Sigmoid colon (tissue), 4 donors: ENCODE data around the gene VPS8.

Source experiments
- POLR2A ChIP-seq, 2 donors: fragments of 450-650 bp; IDR thresholded peaks; one replicate each; pipeline ENCODE4 v1.6.1; 2016; ENCODE audit warnings: antibody characterized with exemption in 2 of 2, mild to moderate bottlenecking in 2 of 2, moderate library complexity in 2 of 2
- POLR2AphosphoS5 ChIP-seq, 4 donors: sonication (generic); formaldehyde crosslinking; IDR thresholded peaks; one replicate each; pipeline ENCODE4 v1.6.1; 2017; ENCODE audit warnings: antibody characterized with exemption in 4 of 4
- TF ChIP-seq, protein P1 (sequence below), 4 experiments: fragments of 450-650 bp in 3 of 4; fragments of 200-600 bp in 1 of 4; IDR thresholded peaks; one replicate each; pipeline ENCODE4 v1.5.1; 2016 to 2019; ENCODE audit warnings: antibody characterized with exemption in 4 of 4, mild to moderate bottlenecking in 3 of 4, moderate library complexity in 2 of 4

- TF ChIP-seq, protein P1, sequence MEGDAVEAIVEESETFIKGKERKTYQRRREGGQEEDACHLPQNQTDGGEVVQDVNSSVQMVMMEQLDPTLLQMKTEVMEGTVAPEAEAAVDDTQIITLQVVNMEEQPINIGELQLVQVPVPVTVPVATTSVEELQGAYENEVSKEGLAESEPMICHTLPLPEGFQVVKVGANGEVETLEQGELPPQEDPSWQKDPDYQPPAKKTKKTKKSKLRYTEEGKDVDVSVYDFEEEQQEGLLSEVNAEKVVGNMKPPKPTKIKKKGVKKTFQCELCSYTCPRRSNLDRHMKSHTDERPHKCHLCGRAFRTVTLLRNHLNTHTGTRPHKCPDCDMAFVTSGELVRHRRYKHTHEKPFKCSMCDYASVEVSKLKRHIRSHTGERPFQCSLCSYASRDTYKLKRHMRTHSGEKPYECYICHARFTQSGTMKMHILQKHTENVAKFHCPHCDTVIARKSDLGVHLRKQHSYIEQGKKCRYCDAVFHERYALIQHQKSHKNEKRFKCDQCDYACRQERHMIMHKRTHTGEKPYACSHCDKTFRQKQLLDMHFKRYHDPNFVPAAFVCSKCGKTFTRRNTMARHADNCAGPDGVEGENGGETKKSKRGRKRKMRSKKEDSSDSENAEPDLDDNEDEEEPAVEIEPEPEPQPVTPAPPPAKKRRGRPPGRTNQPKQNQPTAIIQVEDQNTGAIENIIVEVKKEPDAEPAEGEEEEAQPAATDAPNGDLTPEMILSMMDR (IDR thresholded peaks at IDR 0.05), result no peak
- TF ChIP-seq POLR2A (IDR thresholded peaks at IDR 0.05) (no peak), POLR2AphosphoS5 (IDR thresholded peaks at IDR 0.05) (no peak)
Measured at GRCh38 chr3:184914628-184915027, 102.7 kb downstream of the VPS8 start.
